GM12875 (cell line): ENCODE measurements around the gene FCRL2.

ENCODE experiments used
- H3K4me3 ChIP-seq: one replicate; pipeline ENCODE4 v1.5.1; 2011; ENCODE audit warnings: low read depth, low read length, control low read depth
- CTCF ChIP-seq: IDR thresholded peaks from 2 replicates; pipeline ENCODE4 v1.5.1; 2011; ENCODE audit warnings: low read depth, mild to moderate bottlenecking, control low read depth, inconsistent platforms, low read length, moderate library complexity, borderline replicate concordance; ENCODE audit not compliant: insufficient read depth

FCRL2 gene

GRCh38 chr1:157703981-157704380 lies 73.0 kb downstream of the FCRL2 start:
- H3K4me3 ChIP-seq, result no peak overlapping the region
- TF ChIP-seq CTCF, result no peak

GRCh38 chr1:157702308-157702825 lies 74.6 kb downstream of the FCRL2 start:
- no peak overlapping the region for H3K4me3 ChIP-seq
- TF ChIP-seq CTCF, result no peak

GRCh38 chr1:157700732-157701131 lies 76.2 kb downstream of the FCRL2 start, which contains the start of gene FCRL3:
FCRL3 (minus strand) TSS chr1:157700769; CDS start chr1:157700489, 280 bp downstream.
- no peak for TF ChIP-seq CTCF
- no peak within 1 kb of the TSS for H3K4me3 ChIP-seq

GRCh38 chr1:157700305-157700704 lies 76.6 kb downstream of the FCRL2 start:
- no peak overlapping the region for H3K4me3 ChIP-seq
- no peak for TF ChIP-seq CTCF

GRCh38 chr1:157697781-157698569 lies 79.0 kb downstream of the FCRL2 start:
- H3K4me3 ChIP-seq, result no peak overlapping the region
- no peak for TF ChIP-seq CTCF

GRCh38 chr1:157696966-157697628 lies 79.8 kb downstream of the FCRL2 start:
- no peak overlapping the region for H3K4me3 ChIP-seq
- no peak for TF ChIP-seq CTCF
